ENCODE data around the gene TRERF1. TPM values are rescaled to one million over a fixed set of nuclear protein-coding genes. Genes with fewer than 3 reads are reported as not detected.

TRERF1 gene
- total and polyA plus RNA-seq, 2 of the 4 experiments (the other 2 are of a cell fraction) = 6.3 to 9.9 TPM

DNA sequence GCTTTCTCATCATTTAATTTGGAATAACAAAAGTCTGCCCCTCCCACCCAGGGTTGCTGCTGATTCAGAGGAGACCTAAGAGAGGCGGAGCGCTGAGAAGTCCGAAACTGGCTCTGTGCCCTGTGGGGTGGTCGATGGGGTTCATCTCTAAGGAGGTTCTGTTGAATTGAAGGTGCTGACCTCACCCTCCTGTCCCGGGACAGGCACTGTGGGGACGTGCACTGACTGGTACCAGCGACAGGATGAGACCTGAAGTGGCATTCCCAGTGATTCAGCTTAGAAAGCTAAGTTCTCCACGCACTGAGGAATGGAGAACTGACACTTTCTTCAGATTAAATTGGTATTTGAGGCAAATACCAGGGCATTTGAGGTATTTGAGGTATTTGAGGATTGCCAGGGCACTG, 258.2 kb downstream of the TRERF1 start:
- Histone ChIP-seq H2BK120ac (ENCODE audit: low read depth, low read length) (0 out of 2 replicates have a peak overlapping the region, but pooled peaks have one; percentile 1), H3K14ac (replicated peaks; ENCODE audit: low read depth, low read length) (no peak overlapping the region), H3K27me3 (ENCODE audit: control insufficient read depth, insufficient read depth, low read length) (no peaks in the 10 kb centered on the region), H4K91ac (ENCODE audit: insufficient read depth, low read depth, low read length) (no peak overlapping the region), H3K4me2 (ENCODE audit: low read depth, low read length) (peak overlapping the region; percentile 26), H3K9me1 (ENCODE audit: insufficient read depth, low read length) (peaks cover 14% of the 10 kb centered on the region), H3K9ac (ENCODE audit: low read depth, low read length) (no peak overlapping the region), H2AK5ac (ENCODE audit: low read depth, low read length) (peak overlapping the region; percentile 74), H3K23ac (ENCODE audit: low read depth, low read length) (no peak overlapping the region), H3K4me1 (ENCODE audit: control insufficient read depth, insufficient read depth, low read length) (peaks cover 18% of the 10 kb centered on the region), H3K18ac (ENCODE audit: low read depth, low read length) (peak overlapping the region; percentile 1; the same call in 1 of the 2 replicates), H3K4me3 (ENCODE audit: insufficient read depth, low read depth, low read length) (no peak overlapping the region), H3K36me3 (ENCODE audit: control insufficient read depth, insufficient read depth, low read length) (no peaks in the 10 kb centered on the region), H2BK5ac (ENCODE audit: low read depth, low read length, poor library complexity, severe bottlenecking) (no peak overlapping the region), H2AFZ (replicated peaks; ENCODE audit: low read length, poor library complexity) (peak overlapping the region; percentile 55), H2BK15ac (ENCODE audit: low read depth, low read length) (0 out of 3 replicates have a peak overlapping the region, but pooled peaks have one; percentile 7), H2AK9ac (replicated peaks; ENCODE audit: low read depth, low read length, poor library complexity) (no peak overlapping the region), H4K8ac (ENCODE audit: low read depth in 2 of 2, low read length in 2 of 2) (peak overlapping the region in 1 of 2 experiments; percentile 4; a peak in 1 of 4 replicates), H3K27ac (ENCODE audit: insufficient read depth, low read length) (no peak overlapping the region), H4K20me1 (ENCODE audit: insufficient read depth, low read length) (no peaks in the 10 kb centered on the region; the same call in 1 of the 2 replicates), H2BK20ac (ENCODE audit: low read depth, low read length) (no peak overlapping the region), H3K4ac (ENCODE audit: low read depth, low read length) (0 out of 2 replicates have a peak overlapping the region, but pooled peaks have one; percentile 17), H3K79me1 (ENCODE audit: low read depth in 1 of 2, low read length in 2 of 2) (peaks cover 0 to 14% of the 10 kb centered on the region in 2 experiments; a peak in 1 of 4 replicates), H3K56ac (ENCODE audit: extremely low read depth, insufficient read depth, low read length) (no peak overlapping the region), H4K5ac (ENCODE audit: low read depth, low read length) (no peak overlapping the region), H3K9me3 (ENCODE audit: control insufficient read depth, insufficient read depth, low read length) (no peaks in the 10 kb centered on the region)
- dilution Hi-C loops (cut with HindIII; ENCODE audit: low sequenced_read_pairs, unreplicated experiment) = no loop called here
- CTCF ChIA-PET = interaction anchor here (0.6 to 1.6 kb wide), 2 partner anchors 21 to 165 kb away, joined by 3 to 8 read pairs; no protein-coding TSS in a partner anchor
- intact Hi-C loops (cut with micrococcal nuclease) = no loop called here
- BruUV-seq (replicated peaks) = no TSS peak
- TF ChIP-seq MAFK (IDR thresholded peaks at IDR 0.05; ENCODE audit: low read depth, low read length) (no peak), RCOR1 (IDR thresholded peaks at IDR 0.05; ENCODE audit: insufficient replicate concordance, low read length) (no peak), BHLHE40 (IDR thresholded peaks at IDR 0.05; ENCODE audit: low read depth, low read length) (no peak), FOS (IDR thresholded peaks at IDR 0.05; ENCODE audit: low read depth, low read length) (no peak), POLR2A (IDR thresholded peaks at IDR 0.05; ENCODE audit: low read depth, low read length) (no peak), SMC3 (IDR thresholded peaks at IDR 0.05; ENCODE audit: low read depth, low read length) (no peak), CEBPB (IDR thresholded peaks at IDR 0.05; ENCODE audit: low read depth, low read length) (no peak), RAD21 (IDR thresholded peaks at IDR 0.05; ENCODE audit: low read length) (no peak), MAZ (IDR thresholded peaks at IDR 0.05; ENCODE audit: borderline replicate concordance, low read depth, low read length) (no peak)
- TF ChIP-seq, protein P1, sequence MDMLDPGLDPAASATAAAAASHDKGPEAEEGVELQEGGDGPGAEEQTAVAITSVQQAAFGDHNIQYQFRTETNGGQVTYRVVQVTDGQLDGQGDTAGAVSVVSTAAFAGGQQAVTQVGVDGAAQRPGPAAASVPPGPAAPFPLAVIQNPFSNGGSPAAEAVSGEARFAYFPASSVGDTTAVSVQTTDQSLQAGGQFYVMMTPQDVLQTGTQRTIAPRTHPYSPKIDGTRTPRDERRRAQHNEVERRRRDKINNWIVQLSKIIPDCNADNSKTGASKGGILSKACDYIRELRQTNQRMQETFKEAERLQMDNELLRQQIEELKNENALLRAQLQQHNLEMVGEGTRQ (IDR thresholded peaks at IDR 0.05; ENCODE audit: low read depth, low read length) = no peak
- DNase-seq (no peak), ATAC-seq (ENCODE audit: low read depth) (peak; percentile 38)
- POLR2A ChIA-PET (ENCODE audit: unreplicated experiment) = no interaction called here
- in situ Hi-C loops (cut with MboI; ENCODE audit: low sequenced_read_pairs) = no loop called here
- WGBS, 2 experiments (ENCODE audit: extremely low coverage in 2 of 2, insufficient read length in 1 of 2) = 46% methylated on average over 7 of the region's 8 CpGs; no CpG with 5 or more reads in 1 of the 2 experiments

Measured in IMR-90 (cell line).